Thymus (tissue), 11 donors: Measurements from ENCODE around the gene EIF4B. TPM values are rescaled to one million over a fixed set of nuclear protein-coding genes. Genes with fewer than 3 reads are reported as not detected.

Experiments
- DNase-seq, 9 donors: peaks; one replicate each; pipeline ENCODE4 v3.0.0-alpha.2; 2013; ENCODE audit warnings: low spot score in 9 of 9, low read depth in 6 of 9, missing footprints in 1 of 9
- H3K27ac ChIP-seq, 2 donors: one replicate each; pipeline ENCODE4 v1.5.1; 2013; ENCODE audit warnings: control low read depth in 1 of 2, low read depth in 1 of 2, low read length in 1 of 2, mild to moderate bottlenecking in 1 of 2, moderate library complexity in 1 of 2
- H3K27me3 ChIP-seq, 2 donors: one replicate each; pipeline ENCODE4 v1.5.1; 2013; ENCODE audit warnings: low read length in 1 of 2; ENCODE audit not compliant: control insufficient read depth in 2 of 2, insufficient read depth in 1 of 2
- H3K36me3 ChIP-seq, 2 donors: one replicate each; pipeline ENCODE4 v1.5.1; 2013; ENCODE audit warnings: low read length in 1 of 2, mild to moderate bottlenecking in 1 of 2, moderate library complexity in 1 of 2; ENCODE audit not compliant: control insufficient read depth in 2 of 2, insufficient read depth in 2 of 2
- H3K4me1 ChIP-seq, 2 donors: one replicate each; pipeline ENCODE4 v1.5.1; 2013; ENCODE audit warnings: low read length in 2 of 2; ENCODE audit not compliant: control insufficient read depth in 2 of 2, insufficient read depth in 2 of 2
- H3K4me3 ChIP-seq, 2 donors: one replicate each; pipeline ENCODE4 v1.5.1; 2013; ENCODE audit warnings: low read length in 2 of 2, control low read depth in 1 of 2, mild to moderate bottlenecking in 1 of 2
- H3K9me3 ChIP-seq, 2 donors: one replicate each; pipeline ENCODE4 v1.5.1; 2013; ENCODE audit warnings: low read length in 1 of 2, mild to moderate bottlenecking in 1 of 2; ENCODE audit not compliant: control insufficient read depth in 2 of 2, insufficient read depth in 1 of 2
- WGBS: extraction: QIAGEN DNeasy Blood & Tissue Kit; methylation state at CpG from one replicate; pipeline ENCODE4 v1.1.7; 2013; 5-methylcytosine and 5-hydroxymethylcytosine counted together
- polyA plus RNA-seq: library from polyadenylated mRNA; stranded (reverse); fragments of 200-250 nt; gene quantifications from one replicate; pipeline ENCODE4 v1.2.3, GENCODE V29; 2013
- total RNA-seq: library from RNA; stranded (reverse); fragments of 120-200 nt; gene quantifications from one replicate; pipeline ENCODE4 v1.2.4, GENCODE V29; 2013
- donor health status: healthy.

Gene EIF4B
- total and polyA plus RNA-seq, 2 donors, result 148 to 432 TPM

GRCh38 chr12:53063708-53064612 is 57.7 kb downstream of the EIF4B start:
- Histone ChIP-seq H3K4me1 (peaks cover 0 to 14% of the 10 kb centered on the region in 2 donors), H3K9me3 (no peaks in the 10 kb centered on the region), H3K27ac (no peak overlapping the region), H3K36me3 (peaks cover 29 to 38% of the 10 kb centered on the region in 2 donors), H3K27me3 (no peaks in the 10 kb centered on the region), H3K4me3 (no peak overlapping the region)
- DNase-seq, result no peak
- WGBS, result 88% methylated on average over 13 of the region's 13 CpGs

GRCh38 chr12:53064613-53065436 is 58.6 kb downstream of the EIF4B start:
- Histone ChIP-seq H3K9me3 (no peaks in the 10 kb centered on the region), H3K27ac (no peak overlapping the region), H3K4me3 (no peak overlapping the region), H3K4me1 (peaks cover 0 to 22% of the 10 kb centered on the region in 2 donors), H3K27me3 (no peaks in the 10 kb centered on the region), H3K36me3 (peaks cover 36 to 40% of the 10 kb centered on the region in 2 donors)
- 98% methylated on average over 11 of the region's 11 CpGs for whole genome bisulfite sequencing
- no peak for DNase-seq

GRCh38 chr12:53065470-53065869 is 59.2 kb downstream of the EIF4B start:
- Histone ChIP-seq H3K36me3 (peaks cover 36 to 45% of the 10 kb centered on the region in 2 donors), H3K4me3 (no peak overlapping the region), H3K27ac (no peak overlapping the region), H3K4me1 (peaks cover 0 to 25% of the 10 kb centered on the region in 2 donors), H3K9me3 (no peaks in the 10 kb centered on the region), H3K27me3 (no peaks in the 10 kb centered on the region)
- 91% methylated on average over 7 of the region's 7 CpGs for WGBS
- no peak for DNase-seq

GRCh38 chr12:53065975-53066931 is 60.0 kb downstream of the EIF4B start:
- 64% methylated on average over 24 of the region's 24 CpGs for WGBS
- Histone ChIP-seq H3K27ac (no peak overlapping the region), H3K27me3 (no peaks in the 10 kb centered on the region), H3K4me3 (no peak overlapping the region), H3K9me3 (no peaks in the 10 kb centered on the region), H3K4me1 (peaks cover 0 to 28% of the 10 kb centered on the region in 2 donors), H3K36me3 (peaks cover 40 to 51% of the 10 kb centered on the region in 2 donors)
- DNase-seq, result peak in 5 of 9 donors; percentile 26 to 72 (median 47)

GRCh38 chr12:53067074-53067992 is 61.1 kb downstream of the EIF4B start:
- Histone ChIP-seq H3K36me3 (peaks cover 43 to 57% of the 10 kb centered on the region in 2 donors), H3K9me3 (no peaks in the 10 kb centered on the region), H3K4me1 (peaks cover 0 to 37% of the 10 kb centered on the region in 2 donors), H3K27ac (no peak overlapping the region), H3K4me3 (no peak overlapping the region), H3K27me3 (no peaks in the 10 kb centered on the region)
- no peak for DNase-seq
- WGBS, result 94% methylated on average over 7 of the region's 7 CpGs

- Histone ChIP-seq H3K4me1 (peaks cover 0 to 42% of the 10 kb centered on the region in 2 donors), H3K27me3 (no peaks in the 10 kb centered on the region), H3K36me3 (peaks cover 49 to 63% of the 10 kb centered on the region in 2 donors), H3K27ac (no peak overlapping the region), H3K9me3 (no peaks in the 10 kb centered on the region), H3K4me3 (no peak overlapping the region)
- no peak for DNase-seq
- 94% methylated on average over 13 of the region's 13 CpGs for WGBS
Observed at GRCh38 chr12:53067993-53068770, 61.9 kb downstream of the EIF4B start.

- no peak for DNase-seq
- H3K27ac ChIP-seq, result no peak overlapping the region
- H3K4me3 ChIP-seq, result no peak overlapping the region
- H3K9me3 ChIP-seq, result no peaks in the 10 kb centered on the region
- H3K4me1 ChIP-seq, result peaks cover 0 to 42% of the 10 kb centered on the region in 2 donors
- WGBS, result 93% methylated on average over 15 of the region's 15 CpGs
- H3K27me3 ChIP-seq, result no peaks in the 10 kb centered on the region
- H3K36me3 ChIP-seq, result peaks cover 49 to 58% of the 10 kb centered on the region in 2 donors
Observed at GRCh38 chr12:53068811-53069585, 62.7 kb downstream of the EIF4B start.
